ENCODE data around the gene MRPL48.

DNA sequence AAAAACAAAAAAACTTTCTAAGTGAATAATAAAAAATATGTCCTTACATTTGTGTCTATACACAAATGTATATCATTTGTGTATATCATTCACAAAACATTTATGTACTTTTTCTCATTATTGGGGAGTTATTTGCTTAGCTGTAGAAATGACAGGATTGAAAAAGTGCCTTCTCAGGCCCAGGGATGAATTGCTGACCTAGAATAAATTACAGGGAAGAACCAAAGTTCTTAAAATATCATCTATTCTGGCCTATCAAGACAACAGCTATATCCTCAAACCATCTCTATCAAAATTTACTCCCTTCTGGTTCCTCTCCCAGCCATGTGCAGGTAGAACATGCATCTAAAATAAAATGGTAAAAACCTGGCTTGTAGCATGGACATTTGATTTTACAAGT is 24.9 kb upstream of the MRPL48 start:
- TF ChIP-seq, protein P1, sequence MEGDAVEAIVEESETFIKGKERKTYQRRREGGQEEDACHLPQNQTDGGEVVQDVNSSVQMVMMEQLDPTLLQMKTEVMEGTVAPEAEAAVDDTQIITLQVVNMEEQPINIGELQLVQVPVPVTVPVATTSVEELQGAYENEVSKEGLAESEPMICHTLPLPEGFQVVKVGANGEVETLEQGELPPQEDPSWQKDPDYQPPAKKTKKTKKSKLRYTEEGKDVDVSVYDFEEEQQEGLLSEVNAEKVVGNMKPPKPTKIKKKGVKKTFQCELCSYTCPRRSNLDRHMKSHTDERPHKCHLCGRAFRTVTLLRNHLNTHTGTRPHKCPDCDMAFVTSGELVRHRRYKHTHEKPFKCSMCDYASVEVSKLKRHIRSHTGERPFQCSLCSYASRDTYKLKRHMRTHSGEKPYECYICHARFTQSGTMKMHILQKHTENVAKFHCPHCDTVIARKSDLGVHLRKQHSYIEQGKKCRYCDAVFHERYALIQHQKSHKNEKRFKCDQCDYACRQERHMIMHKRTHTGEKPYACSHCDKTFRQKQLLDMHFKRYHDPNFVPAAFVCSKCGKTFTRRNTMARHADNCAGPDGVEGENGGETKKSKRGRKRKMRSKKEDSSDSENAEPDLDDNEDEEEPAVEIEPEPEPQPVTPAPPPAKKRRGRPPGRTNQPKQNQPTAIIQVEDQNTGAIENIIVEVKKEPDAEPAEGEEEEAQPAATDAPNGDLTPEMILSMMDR (IDR thresholded peaks at IDR 0.05), result no peak
- no peak for TF ChIP-seq POLR2A (IDR thresholded peaks at IDR 0.05)
